Colonic mucosa (tissue), 4 donors: ENCODE data around the gene PSTPIP1. TPM values are rescaled to one million over a fixed set of nuclear protein-coding genes. Genes with fewer than 3 reads are reported as not detected.

Experiments used
- DNase-seq: peaks from one replicate; pipeline ENCODE4 v3.0.0-alpha.2; 2020
- H3K27ac ChIP-seq: fragments of 200-600 bp; one replicate; pipeline ENCODE4 v1.8.0; 2021
- H3K27me3 ChIP-seq: fragments of 200-600 bp; one replicate; pipeline ENCODE4 v1.8.0; 2021
- H3K36me3 ChIP-seq: fragments of 200-600 bp; one replicate; pipeline ENCODE4 v1.8.0; 2021
- H3K4me1 ChIP-seq: fragments of 200-600 bp; one replicate; pipeline ENCODE4 v1.8.0; 2021; ENCODE audit warnings: mild to moderate bottlenecking
- H3K4me3 ChIP-seq: fragments of 200-600 bp; one replicate; pipeline ENCODE4 v1.8.0; 2021
- H3K9ac ChIP-seq, 2 donors: one replicate each; pipeline ENCODE4 v1.7.0; 2013; ENCODE audit warnings: control low read depth in 2 of 2, low read depth in 2 of 2, low read length in 2 of 2
- H3K9me3 ChIP-seq: fragments of 200-600 bp; one replicate; pipeline ENCODE4 v1.8.0; 2021
- intact Hi-C: fragments of 100-400 bp; cut with DNase I; formaldehyde crosslinking; loops from one replicate; pipeline ENCODE4 v1.14.1; 2022
- total RNA-seq, 2 donors: library from RNA; stranded (reverse); fragmentation: NEBNext Ultra II Directional in 1 of 2; extraction: Animal tissue kit (Norgen Biotek cat#: 25700) in 1 of 2; gene quantifications; one replicate each; pipeline ENCODE4 v1.2.1, GENCODE V29; 2021
- TF ChIP-seq, protein P1 (sequence below): fragments of 200-600 bp; IDR thresholded peaks from one replicate; pipeline ENCODE4 v1.8.0; 2022; ENCODE audit warnings: antibody characterized with exemption, mild to moderate bottlenecking
- donor health status: healthy.
- donor health status: DM: no; HTN: no; CAD: no.
- donor health status: DM: no; HTN: no; CAD: no.

Gene PSTPIP1
- total RNA-seq, 2 donors from 2014 or later = 3.7 to 4.2 TPM

DNA sequence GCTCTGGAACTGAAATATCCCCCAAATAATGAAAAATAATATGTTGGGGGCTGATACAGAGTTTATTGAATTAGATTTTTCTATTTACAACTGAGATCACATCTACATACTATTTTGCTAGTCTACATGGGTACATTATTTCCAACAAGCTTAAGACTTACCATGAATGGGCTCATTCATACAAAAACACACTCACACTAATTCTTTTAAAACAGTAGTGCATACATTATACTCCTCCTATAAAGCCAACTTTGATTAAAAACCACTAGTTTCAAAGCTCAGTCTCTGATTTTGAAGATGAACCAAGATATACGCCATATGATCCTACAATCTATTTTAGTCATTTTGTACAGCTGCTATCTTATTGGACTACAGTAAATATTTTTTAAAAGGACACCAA is 51.1 kb downstream of the PSTPIP1 start:
- no peak overlapping the region for H3K27ac ChIP-seq
- no peak overlapping the region for H3K4me3 ChIP-seq
- H3K27me3 ChIP-seq = no peaks in the 10 kb centered on the region
- DNase-seq = no peak
- no peaks in the 10 kb centered on the region for H3K36me3 ChIP-seq
- intact Hi-C loops = no loop called here
- H3K9ac ChIP-seq = no peak overlapping the region
- H3K4me1 ChIP-seq = no peaks in the 10 kb centered on the region
- H3K9me3 ChIP-seq = no peaks in the 10 kb centered on the region
- TF ChIP-seq, protein P1, sequence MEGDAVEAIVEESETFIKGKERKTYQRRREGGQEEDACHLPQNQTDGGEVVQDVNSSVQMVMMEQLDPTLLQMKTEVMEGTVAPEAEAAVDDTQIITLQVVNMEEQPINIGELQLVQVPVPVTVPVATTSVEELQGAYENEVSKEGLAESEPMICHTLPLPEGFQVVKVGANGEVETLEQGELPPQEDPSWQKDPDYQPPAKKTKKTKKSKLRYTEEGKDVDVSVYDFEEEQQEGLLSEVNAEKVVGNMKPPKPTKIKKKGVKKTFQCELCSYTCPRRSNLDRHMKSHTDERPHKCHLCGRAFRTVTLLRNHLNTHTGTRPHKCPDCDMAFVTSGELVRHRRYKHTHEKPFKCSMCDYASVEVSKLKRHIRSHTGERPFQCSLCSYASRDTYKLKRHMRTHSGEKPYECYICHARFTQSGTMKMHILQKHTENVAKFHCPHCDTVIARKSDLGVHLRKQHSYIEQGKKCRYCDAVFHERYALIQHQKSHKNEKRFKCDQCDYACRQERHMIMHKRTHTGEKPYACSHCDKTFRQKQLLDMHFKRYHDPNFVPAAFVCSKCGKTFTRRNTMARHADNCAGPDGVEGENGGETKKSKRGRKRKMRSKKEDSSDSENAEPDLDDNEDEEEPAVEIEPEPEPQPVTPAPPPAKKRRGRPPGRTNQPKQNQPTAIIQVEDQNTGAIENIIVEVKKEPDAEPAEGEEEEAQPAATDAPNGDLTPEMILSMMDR = no peak

GRCh38 chr15:77046704-77047412 is 51.9 kb downstream of the PSTPIP1 start:
- H3K9me3 ChIP-seq = no peaks in the 10 kb centered on the region

DNA sequence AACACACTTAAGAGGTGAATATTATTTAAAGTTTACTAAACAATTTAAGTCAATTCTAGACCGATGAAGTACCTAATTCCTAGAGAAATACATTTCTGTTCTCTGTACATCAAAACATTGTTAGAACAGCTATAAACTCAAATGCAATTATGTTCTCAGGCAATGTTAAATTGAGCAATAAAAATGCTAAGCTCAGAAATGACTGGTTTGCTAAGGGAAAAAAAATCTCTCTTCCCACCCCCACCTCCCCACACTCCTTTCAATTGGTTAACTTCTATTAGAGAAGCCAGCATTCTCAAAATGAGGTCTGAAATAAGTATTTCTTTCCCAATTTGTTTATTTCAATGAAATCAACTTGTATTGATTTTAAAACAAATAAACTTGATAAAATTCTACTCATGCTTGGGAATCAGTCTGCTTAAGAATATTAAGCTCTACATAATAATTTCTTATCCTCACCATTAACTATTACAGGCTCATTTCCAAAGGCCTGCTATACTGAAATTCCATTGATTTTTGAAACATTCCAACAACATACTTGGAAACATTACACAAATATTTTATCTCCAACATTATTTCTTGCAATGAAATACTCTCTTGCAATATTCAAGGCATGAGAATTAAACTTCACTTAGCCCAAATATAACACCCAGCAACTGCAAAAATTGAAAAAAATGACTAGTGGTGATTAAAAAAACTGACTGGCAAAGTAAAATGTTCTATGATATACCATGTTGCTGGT is 53.4 kb downstream of the PSTPIP1 start:
- no peaks in the 10 kb centered on the region for H3K4me1 ChIP-seq
- no peak overlapping the region for H3K4me3 ChIP-seq
- no peaks in the 10 kb centered on the region for H3K36me3 ChIP-seq
- H3K27me3 ChIP-seq = no peaks in the 10 kb centered on the region
- DNase-seq = no peak
- H3K9me3 ChIP-seq = no peaks in the 10 kb centered on the region
- no peak overlapping the region for H3K9ac ChIP-seq
- TF ChIP-seq, protein P1 = no peak
- intact Hi-C loops = no loop called here
- H3K27ac ChIP-seq = no peak overlapping the region

More at GRCh38 chr15:77046704-77047412, 51.9 kb downstream of the PSTPIP1 start:
- TF ChIP-seq, protein P1 = no peak
- intact Hi-C loops = no loop called here
- H3K27me3 ChIP-seq = no peaks in the 10 kb centered on the region
- H3K36me3 ChIP-seq = no peaks in the 10 kb centered on the region
- H3K27ac ChIP-seq = no peak overlapping the region
- DNase-seq = no peak
- H3K4me3 ChIP-seq = no peak overlapping the region
- no peaks in the 10 kb centered on the region for H3K4me1 ChIP-seq
- no peak overlapping the region for H3K9ac ChIP-seq

DNA sequence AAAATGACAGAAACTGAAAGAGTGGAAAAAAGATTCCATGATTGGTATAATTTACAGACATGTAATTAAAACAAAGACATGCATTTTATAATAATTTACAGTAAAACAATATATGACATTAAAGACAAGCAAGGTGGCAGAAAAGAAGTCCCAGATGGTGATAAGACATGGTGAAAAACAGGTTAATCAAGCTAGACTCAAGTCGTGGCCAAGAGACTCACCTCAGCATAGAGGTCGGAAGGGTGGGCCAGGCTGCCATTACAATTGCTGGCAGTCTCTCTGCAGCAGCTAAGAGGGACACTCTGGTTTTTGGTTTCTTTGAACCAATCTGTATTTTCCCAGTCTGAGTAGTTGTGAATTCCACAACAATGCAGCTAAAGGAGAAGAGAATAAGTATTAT is 57.6 kb downstream of the PSTPIP1 start:
- Histone ChIP-seq H3K27me3 (no peaks in the 10 kb centered on the region), H3K36me3 (no peaks in the 10 kb centered on the region), H3K4me3 (no peak overlapping the region), H3K9me3 (no peaks in the 10 kb centered on the region), H3K4me1 (no peaks in the 10 kb centered on the region), H3K9ac (no peak overlapping the region), H3K27ac (no peak overlapping the region)
- intact Hi-C loops = no loop called here
- no peak for DNase-seq
- TF ChIP-seq, protein P1 = no peak

- no peaks in the 10 kb centered on the region for H3K9me3 ChIP-seq
- H3K27me3 ChIP-seq = no peaks in the 10 kb centered on the region
- H3K36me3 ChIP-seq = no peaks in the 10 kb centered on the region
- no peak overlapping the region for H3K27ac ChIP-seq
- no peak overlapping the region for H3K9ac ChIP-seq
- H3K4me1 ChIP-seq = no peaks in the 10 kb centered on the region
- TF ChIP-seq, protein P1 = no peak
- intact Hi-C loops = no loop called here
- no peak for DNase-seq
- no peak overlapping the region for H3K4me3 ChIP-seq
These were observed 58.8 kb downstream of the PSTPIP1 start for GRCh38 chr15:77053709-77054108.
